Colonic mucosa (tissue), 4 donors: ENCODE results near the gene UGT1A5. TPM values are rescaled to one million over a fixed set of nuclear protein-coding genes. Genes with fewer than 3 reads are reported as not detected.
A peak's percentile ranks its signal among the peaks of the same experiment; 100 is the strongest.

ENCODE experiments used
- DNase-seq: peaks from one replicate; pipeline ENCODE4 v3.0.0-alpha.2; 2020
- H3K27ac ChIP-seq: fragments of 200-600 bp; one replicate; pipeline ENCODE4 v1.8.0; 2021
- H3K27me3 ChIP-seq: fragments of 200-600 bp; one replicate; pipeline ENCODE4 v1.8.0; 2021
- H3K36me3 ChIP-seq: fragments of 200-600 bp; one replicate; pipeline ENCODE4 v1.8.0; 2021
- H3K4me1 ChIP-seq: fragments of 200-600 bp; one replicate; pipeline ENCODE4 v1.8.0; 2021; ENCODE audit warnings: mild to moderate bottlenecking
- H3K4me3 ChIP-seq: fragments of 200-600 bp; one replicate; pipeline ENCODE4 v1.8.0; 2021
- H3K9ac ChIP-seq, 2 donors: one replicate each; pipeline ENCODE4 v1.7.0; 2013; ENCODE audit warnings: control low read depth in 2 of 2, low read depth in 2 of 2, low read length in 2 of 2
- H3K9me3 ChIP-seq: fragments of 200-600 bp; one replicate; pipeline ENCODE4 v1.8.0; 2021
- intact Hi-C: fragments of 100-400 bp; cut with DNase I; formaldehyde crosslinking; loops from one replicate; pipeline ENCODE4 v1.14.1; 2022
- total RNA-seq, 2 donors: library from RNA; stranded (reverse); fragmentation: NEBNext Ultra II Directional in 1 of 2; extraction: Animal tissue kit (Norgen Biotek cat#: 25700) in 1 of 2; gene quantifications; one replicate each; pipeline ENCODE4 v1.2.1, GENCODE V29; 2021
- TF ChIP-seq, protein P1 (sequence below): fragments of 200-600 bp; IDR thresholded peaks from one replicate; pipeline ENCODE4 v1.8.0; 2022; ENCODE audit warnings: antibody characterized with exemption, mild to moderate bottlenecking
- donor health status: healthy.
- donor health status: DM: no; HTN: no; CAD: no.
- donor health status: DM: no; HTN: no; CAD: no.

Gene UGT1A5
- total RNA-seq, 2 donors from 2014 or later: 1.1 to 2.4 TPM

GRCh38 chr2:233761040-233761769 is 48.5 kb downstream of the UGT1A5 start:
- Histone ChIP-seq H3K27me3 (no peaks in the 10 kb centered on the region), H3K27ac (no peak overlapping the region), H3K36me3 (no peaks in the 10 kb centered on the region), H3K9me3 (no peaks in the 10 kb centered on the region), H3K4me1 (no peaks in the 10 kb centered on the region), H3K4me3 (no peak overlapping the region), H3K9ac (no peak overlapping the region)
- intact Hi-C loops: no loop called here
- TF ChIP-seq, protein P1, sequence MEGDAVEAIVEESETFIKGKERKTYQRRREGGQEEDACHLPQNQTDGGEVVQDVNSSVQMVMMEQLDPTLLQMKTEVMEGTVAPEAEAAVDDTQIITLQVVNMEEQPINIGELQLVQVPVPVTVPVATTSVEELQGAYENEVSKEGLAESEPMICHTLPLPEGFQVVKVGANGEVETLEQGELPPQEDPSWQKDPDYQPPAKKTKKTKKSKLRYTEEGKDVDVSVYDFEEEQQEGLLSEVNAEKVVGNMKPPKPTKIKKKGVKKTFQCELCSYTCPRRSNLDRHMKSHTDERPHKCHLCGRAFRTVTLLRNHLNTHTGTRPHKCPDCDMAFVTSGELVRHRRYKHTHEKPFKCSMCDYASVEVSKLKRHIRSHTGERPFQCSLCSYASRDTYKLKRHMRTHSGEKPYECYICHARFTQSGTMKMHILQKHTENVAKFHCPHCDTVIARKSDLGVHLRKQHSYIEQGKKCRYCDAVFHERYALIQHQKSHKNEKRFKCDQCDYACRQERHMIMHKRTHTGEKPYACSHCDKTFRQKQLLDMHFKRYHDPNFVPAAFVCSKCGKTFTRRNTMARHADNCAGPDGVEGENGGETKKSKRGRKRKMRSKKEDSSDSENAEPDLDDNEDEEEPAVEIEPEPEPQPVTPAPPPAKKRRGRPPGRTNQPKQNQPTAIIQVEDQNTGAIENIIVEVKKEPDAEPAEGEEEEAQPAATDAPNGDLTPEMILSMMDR: no peak
- DNase-seq: no peak

DNA sequence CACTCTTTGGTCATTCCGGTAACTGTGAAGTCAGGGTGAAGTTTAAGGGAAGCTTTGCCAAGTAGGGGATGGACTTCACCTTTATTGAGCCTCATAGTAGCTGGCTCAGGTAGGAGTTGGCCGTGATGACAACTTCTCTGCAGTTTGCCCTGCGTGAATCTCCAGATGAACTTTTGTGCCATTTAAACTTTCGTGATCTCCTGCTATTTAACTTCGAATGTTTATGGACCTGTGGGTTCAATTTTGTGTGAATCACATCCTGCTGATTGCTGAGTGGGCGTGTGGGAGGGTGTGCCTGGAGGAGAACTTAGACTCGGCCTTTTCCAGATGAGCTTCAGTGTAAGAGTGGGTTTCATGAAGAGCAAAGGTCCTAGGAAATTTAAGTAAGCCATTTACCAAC is 51.6 kb downstream of the UGT1A5 start:
- Histone ChIP-seq H3K27ac (no peak overlapping the region), H3K27me3 (no peaks in the 10 kb centered on the region), H3K36me3 (no peaks in the 10 kb centered on the region), H3K4me1 (no peaks in the 10 kb centered on the region), H3K9me3 (no peaks in the 10 kb centered on the region), H3K4me3 (no peak overlapping the region), H3K9ac (no peak overlapping the region)
- TF ChIP-seq, protein P1: no peak
- DNase-seq: peak; percentile 27
- intact Hi-C loops: no loop called here

- TF ChIP-seq, protein P1: no peak
- H3K27me3 ChIP-seq: no peaks in the 10 kb centered on the region
- H3K9ac ChIP-seq: no peak overlapping the region
- no peaks in the 10 kb centered on the region for H3K36me3 ChIP-seq
- no peak overlapping the region for H3K4me3 ChIP-seq
- intact Hi-C loops: no loop called here
- no peak overlapping the region for H3K27ac ChIP-seq
- no peaks in the 10 kb centered on the region for H3K9me3 ChIP-seq
- no peak for DNase-seq
- no peaks in the 10 kb centered on the region for H3K4me1 ChIP-seq
Measured at GRCh38 chr2:233764761-233765160, 52.1 kb downstream of the UGT1A5 start.

DNA sequence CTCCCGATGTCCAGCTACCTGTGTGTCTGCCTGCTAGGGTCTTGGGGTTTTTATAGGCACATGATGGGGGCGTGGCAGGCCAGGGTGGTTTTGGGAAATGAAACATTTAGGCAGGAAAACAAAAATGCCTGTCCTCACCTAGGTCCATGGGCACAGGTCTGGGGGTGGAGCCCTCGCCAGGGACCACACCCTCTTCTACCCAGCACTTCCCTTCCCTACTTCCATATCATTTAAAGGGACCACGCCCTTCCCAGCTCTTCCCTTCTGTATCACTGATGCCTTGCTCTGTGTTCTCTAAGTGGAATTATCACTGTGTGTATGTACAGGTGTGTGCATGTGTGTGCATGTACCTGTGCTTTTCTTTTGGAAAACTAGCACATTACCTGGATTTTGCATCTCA is 53.7 kb downstream of the UGT1A5 start:
- Histone ChIP-seq H3K27me3 (no peaks in the 10 kb centered on the region), H3K9me3 (no peaks in the 10 kb centered on the region), H3K36me3 (no peaks in the 10 kb centered on the region), H3K27ac (no peak overlapping the region), H3K9ac (no peak overlapping the region), H3K4me3 (no peak overlapping the region), H3K4me1 (no peaks in the 10 kb centered on the region)
- DNase-seq: peak; percentile 31
- intact Hi-C loops: no loop called here
- TF ChIP-seq, protein P1: no peak

DNA sequence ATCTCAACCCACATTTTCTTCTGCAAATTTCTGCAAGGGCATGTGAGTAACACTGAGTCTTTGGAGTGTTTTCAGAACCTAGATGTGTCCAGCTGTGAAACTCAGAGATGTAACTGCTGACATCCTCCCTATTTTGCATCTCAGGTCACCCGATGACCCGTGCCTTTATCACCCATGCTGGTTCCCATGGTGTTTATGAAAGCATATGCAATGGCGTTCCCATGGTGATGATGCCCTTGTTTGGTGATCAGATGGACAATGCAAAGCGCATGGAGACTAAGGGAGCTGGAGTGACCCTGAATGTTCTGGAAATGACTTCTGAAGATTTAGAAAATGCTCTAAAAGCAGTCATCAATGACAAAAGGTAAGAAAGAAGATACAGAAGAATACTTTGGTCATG is 55.4 kb downstream of the UGT1A5 start:
- Histone ChIP-seq H3K4me1 (no peaks in the 10 kb centered on the region), H3K9me3 (no peaks in the 10 kb centered on the region), H3K27me3 (no peaks in the 10 kb centered on the region), H3K36me3 (no peaks in the 10 kb centered on the region), H3K4me3 (no peak overlapping the region), H3K9ac (no peak overlapping the region), H3K27ac (no peak overlapping the region)
- TF ChIP-seq, protein P1: no peak
- intact Hi-C loops: no loop called here
- no peak for DNase-seq
